Smooth muscle cell (in vitro differentiated cells): ENCODE measurements around the gene HACD2. TPM values are rescaled to one million over a fixed set of nuclear protein-coding genes. Genes with fewer than 3 reads are reported as not detected.

Source experiments
- DNase-seq: peaks from one replicate; lab custom pipeline; 2025; ENCODE audit not compliant: unreplicated experiment; lab: John Stamatoyannopoulos, UW
- H2AFZ ChIP-seq: fragments of 200-600 bp; sonication (generic); 2 replicates; pipeline ENCODE4 v1.6.0; 2016; ENCODE audit warnings: antibody characterized with exemption, low read depth, mild to moderate bottlenecking
- H3F3A ChIP-seq: fragments of 200-600 bp; sonication (generic); 2 replicates; pipeline ENCODE4 v1.6.0; 2017; ENCODE audit warnings: antibody characterized with exemption, low read depth
- H3K27ac ChIP-seq: fragments of 200-600 bp; sonication (generic); 2 replicates; pipeline ENCODE4 v1.5.1; 2016; ENCODE audit warnings: low read depth, mild to moderate bottlenecking
- H3K27me3 ChIP-seq: fragments of 200-600 bp; sonication (generic); 2 replicates; pipeline ENCODE4 v1.6.1; 2016; ENCODE audit warnings: low read depth, mild to moderate bottlenecking
- H3K36me3 ChIP-seq: fragments of 200-600 bp; sonication (generic); 2 replicates; pipeline ENCODE4 v1.5.1; 2016; ENCODE audit warnings: low read depth
- H3K4me1 ChIP-seq: fragments of 200-600 bp; sonication (generic); 2 replicates; pipeline ENCODE4 v1.5.1; 2016; ENCODE audit warnings: low read depth
- H3K4me2 ChIP-seq: fragments of 200-600 bp; sonication (generic); 2 replicates; pipeline ENCODE4 v1.6.0; 2016; ENCODE audit warnings: mild to moderate bottlenecking
- H3K4me3 ChIP-seq: fragments of 200-600 bp; sonication (generic); 2 replicates; pipeline ENCODE4 v1.5.1; 2016; ENCODE audit warnings: mild to moderate bottlenecking
- H3K79me2 ChIP-seq: fragments of 200-600 bp; sonication (generic); 2 replicates; pipeline ENCODE4 v1.6.0; 2016; ENCODE audit warnings: low read depth, mild to moderate bottlenecking
- H3K9ac ChIP-seq: fragments of 200-600 bp; sonication (generic); 2 replicates; pipeline ENCODE4 v1.6.0; 2016; ENCODE audit warnings: low read depth
- H3K9me3 ChIP-seq: fragments of 200-600 bp; sonication (generic); replicated peaks from 2 replicates; pipeline ENCODE4 v1.5.1; 2016; ENCODE audit warnings: low read depth
- H4K20me1 ChIP-seq: fragments of 200-600 bp; sonication (generic); 2 replicates; pipeline ENCODE4 v1.6.0; 2016; ENCODE audit warnings: low read depth
- CTCF ChIP-seq: fragments of 200-600 bp; sonication (generic); IDR thresholded peaks from 2 replicates; pipeline ENCODE4 v1.5.1; 2017; ENCODE audit warnings: borderline replicate concordance, mild to moderate bottlenecking, antibody characterized with exemption; ENCODE audit not compliant: insufficient read depth, poor library complexity, severe bottlenecking
- WGBS: methylation state at CpG from one replicate; pipeline ENCODE4 v1.1.7; 2016; ENCODE audit warnings: low lambda C conversion rate; 5-methylcytosine and 5-hydroxymethylcytosine counted together
- polyA plus RNA-seq: library from polyadenylated mRNA; unstranded; fragments of >200 nt; fragmentation: Nextera tagmentation; extraction: Ambion mirVana; gene quantifications from 2 replicates; pipeline ENCODE4 v1.2.1, GENCODE V29; 2016
- total RNA-seq: library from RNA; depleted of rRNA; stranded (reverse); fragments of >200 nt; gene quantifications from 2 replicates; pipeline ENCODE4 v1.2.3, GENCODE V29; 2014

The HACD2 gene
- total and polyA plus RNA-seq, 2 experiments from 2014 or later: 9.5 to 28.3 TPM

- Histone ChIP-seq H2AFZ (no peak overlapping the region), H3K9ac (no peak overlapping the region), H3K4me2 (peak overlapping the region; percentile 11), H3K9me3 (no peaks in the 10 kb centered on the region), H3K4me1 (peaks cover 3% of the 10 kb centered on the region), H3K4me3 (no peak overlapping the region), H3F3A (peaks cover 5% of the 10 kb centered on the region), H4K20me1 (no peaks in the 10 kb centered on the region), H3K27me3 (no peaks in the 10 kb centered on the region), H3K79me2 (no peaks in the 10 kb centered on the region), H3K27ac (peak overlapping the region; percentile 8), H3K36me3 (no peaks in the 10 kb centered on the region)
- no peak for TF ChIP-seq CTCF
- no peak for DNase-seq
- 55% methylated on average over 8 of the region's 8 CpGs for WGBS
Measured at GRCh38 chr3:123620343-123620742, 35.5 kb upstream of the HACD2 start.

GRCh38 chr3:123618768-123619484, 34.1 kb upstream of the HACD2 start:
- Histone ChIP-seq H3K27ac (no peak overlapping the region), H3K4me3 (no peak overlapping the region), H2AFZ (no peak overlapping the region), H3K9ac (no peak overlapping the region), H3K27me3 (no peaks in the 10 kb centered on the region), H3K36me3 (no peaks in the 10 kb centered on the region), H3K79me2 (no peaks in the 10 kb centered on the region), H3F3A (peaks cover 5% of the 10 kb centered on the region), H3K4me2 (peak overlapping the region; percentile 18), H3K9me3 (no peaks in the 10 kb centered on the region), H4K20me1 (no peaks in the 10 kb centered on the region), H3K4me1 (peaks cover 3% of the 10 kb centered on the region)
- DNase-seq: no peak
- WGBS: 89% methylated on average over 5 of the region's 5 CpGs
- TF ChIP-seq CTCF: no peak

GRCh38 chr3:123618076-123618708, 33.3 kb upstream of the HACD2 start:
- Histone ChIP-seq H3K4me2 (peak overlapping the region; percentile 6), H3K36me3 (no peaks in the 10 kb centered on the region), H4K20me1 (no peaks in the 10 kb centered on the region), H3K79me2 (no peaks in the 10 kb centered on the region), H2AFZ (no peak overlapping the region), H3F3A (peaks cover 5% of the 10 kb centered on the region), H3K27me3 (no peaks in the 10 kb centered on the region), H3K27ac (no peak overlapping the region), H3K9ac (no peak overlapping the region), H3K4me3 (no peak overlapping the region), H3K9me3 (no peaks in the 10 kb centered on the region), H3K4me1 (peaks cover 3% of the 10 kb centered on the region)
- no peak for DNase-seq
- TF ChIP-seq CTCF: no peak
- 84% methylated on average over 7 of the region's 7 CpGs for WGBS
